ENCODE measurements around the gene PID1.

Gene PID1

DNA sequence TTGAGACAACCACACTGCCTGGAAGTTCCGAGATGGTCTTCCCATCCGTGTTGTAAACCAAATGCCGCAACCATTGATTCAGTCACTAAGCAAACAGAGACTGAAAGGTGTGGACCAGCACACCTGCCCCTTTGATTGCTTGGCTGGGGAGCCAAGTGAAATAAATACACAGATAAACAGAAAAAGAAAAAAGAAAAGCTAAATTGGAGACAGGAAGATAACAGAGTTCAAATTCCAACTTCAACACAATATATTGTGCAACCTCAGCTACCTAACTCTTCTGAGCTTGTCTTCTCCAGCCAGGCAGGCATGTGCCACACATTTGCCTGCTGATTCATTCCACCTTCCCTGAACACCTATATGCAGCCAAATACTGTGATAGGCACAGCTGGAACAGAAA lies 110.9 kb downstream of the PID1 start:
- Histone ChIP-seq H3K9me3 (ENCODE audit: control insufficient read depth in 2 of 2, low read length in 2 of 2) (no peaks in the 10 kb centered on the region), H3K27me3 (ENCODE audit: control insufficient read depth in 2 of 2, insufficient read depth in 2 of 2, low read length in 2 of 2) (no peaks in the 10 kb centered on the region), H3K36me3 (ENCODE audit: control insufficient read depth in 2 of 2, insufficient read depth in 2 of 2, low read length in 2 of 2) (no peaks in the 10 kb centered on the region), H3K27ac (ENCODE audit: low read depth in 2 of 2, low read length in 2 of 2) (peak overlapping the region; percentile 74 to 75), H3K4me3 (ENCODE audit: low read length in 2 of 2) (peak overlapping the region in 1 of 2 donors; percentile 17), H3K9ac (ENCODE audit: low read depth in 1 of 2, low read length in 2 of 2) (no peak overlapping the region), H3K4me1 (ENCODE audit: control insufficient read depth in 2 of 2, insufficient read depth in 2 of 2, low read length in 2 of 2) (peaks cover 10 to 57% of the 10 kb centered on the region in 2 donors)

DNA sequence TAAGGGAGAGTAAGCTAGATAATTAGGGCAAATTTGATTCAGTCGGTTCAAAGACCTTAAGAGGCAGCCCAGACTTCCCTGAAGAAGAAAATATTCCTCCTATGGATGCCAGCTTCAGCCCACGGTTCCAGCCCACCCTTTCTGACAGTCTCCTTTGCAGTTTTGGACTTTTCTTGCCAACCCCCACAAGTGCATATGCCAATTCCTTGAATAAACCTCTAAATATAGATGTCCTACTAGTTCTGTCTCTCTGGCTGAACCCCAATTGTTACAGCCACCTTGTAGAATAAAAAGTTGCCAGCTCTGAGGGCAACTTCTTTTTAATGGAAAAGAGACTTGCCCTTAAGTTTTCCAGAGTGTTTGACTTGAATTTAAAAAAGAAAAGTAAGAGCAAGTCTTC lies 111.7 kb downstream of the PID1 start:
- Histone ChIP-seq H3K9ac (ENCODE audit: low read depth in 1 of 2, low read length in 2 of 2) (no peak overlapping the region), H3K4me3 (ENCODE audit: low read length in 2 of 2) (no peak overlapping the region), H3K36me3 (ENCODE audit: control insufficient read depth in 2 of 2, insufficient read depth in 2 of 2, low read length in 2 of 2) (no peaks in the 10 kb centered on the region), H3K9me3 (ENCODE audit: control insufficient read depth in 2 of 2, low read length in 2 of 2) (no peaks in the 10 kb centered on the region), H3K27ac (ENCODE audit: low read depth in 2 of 2, low read length in 2 of 2) (peak overlapping the region; percentile 74 to 75), H3K4me1 (ENCODE audit: control insufficient read depth in 2 of 2, insufficient read depth in 2 of 2, low read length in 2 of 2) (peaks cover 10 to 55% of the 10 kb centered on the region in 2 donors), H3K27me3 (ENCODE audit: control insufficient read depth in 2 of 2, insufficient read depth in 2 of 2, low read length in 2 of 2) (no peaks in the 10 kb centered on the region)

- no peaks in the 10 kb centered on the region for H3K9me3 ChIP-seq (ENCODE audit: control insufficient read depth in 2 of 2, low read length in 2 of 2)
- peaks cover 16 to 51% of the 10 kb centered on the region in 2 donors for H3K4me1 ChIP-seq (ENCODE audit: control insufficient read depth in 2 of 2, insufficient read depth in 2 of 2, low read length in 2 of 2)
- H3K27ac ChIP-seq (ENCODE audit: low read depth in 2 of 2, low read length in 2 of 2): peak overlapping the region; percentile 40 to 75
- no peaks in the 10 kb centered on the region for H3K36me3 ChIP-seq (ENCODE audit: control insufficient read depth in 2 of 2, insufficient read depth in 2 of 2, low read length in 2 of 2)
- H3K9ac ChIP-seq (ENCODE audit: low read depth in 1 of 2, low read length in 2 of 2): no peak overlapping the region
- no peaks in the 10 kb centered on the region for H3K27me3 ChIP-seq (ENCODE audit: control insufficient read depth in 2 of 2, insufficient read depth in 2 of 2, low read length in 2 of 2)
- peak overlapping the region in 1 of 2 donors; percentile 21 for H3K4me3 ChIP-seq (ENCODE audit: low read length in 2 of 2)
Observed at GRCh38 chr2:229154381-229154780, 116.7 kb downstream of the PID1 start.

DNA sequence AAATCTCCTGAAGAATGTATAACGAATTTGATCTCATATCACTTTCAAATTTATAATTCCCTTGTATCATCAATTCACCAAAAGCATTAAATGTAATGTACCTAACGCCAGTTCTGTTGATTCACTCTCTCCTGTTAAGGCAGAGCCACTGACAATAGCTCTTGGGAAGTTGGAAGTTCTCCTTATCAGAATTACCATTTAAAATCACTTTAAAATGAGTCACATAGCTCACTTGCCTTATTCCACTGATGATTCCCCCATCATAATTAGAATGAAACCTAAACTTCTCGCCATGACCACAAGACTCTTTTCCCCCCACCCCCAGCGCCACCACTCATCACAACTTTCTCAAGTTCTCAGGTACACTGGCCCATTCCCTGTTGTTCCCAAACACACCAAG lies 117.1 kb downstream of the PID1 start:
- H3K27ac ChIP-seq (ENCODE audit: low read depth in 2 of 2, low read length in 2 of 2): peak overlapping the region; percentile 40 to 75
- peaks cover 14 to 47% of the 10 kb centered on the region in 2 donors for H3K4me1 ChIP-seq (ENCODE audit: control insufficient read depth in 2 of 2, insufficient read depth in 2 of 2, low read length in 2 of 2)
- no peak overlapping the region for H3K4me3 ChIP-seq (ENCODE audit: low read length in 2 of 2)
- H3K27me3 ChIP-seq (ENCODE audit: control insufficient read depth in 2 of 2, insufficient read depth in 2 of 2, low read length in 2 of 2): no peaks in the 10 kb centered on the region
- no peaks in the 10 kb centered on the region for H3K36me3 ChIP-seq (ENCODE audit: control insufficient read depth in 2 of 2, insufficient read depth in 2 of 2, low read length in 2 of 2)
- H3K9ac ChIP-seq (ENCODE audit: low read depth in 1 of 2, low read length in 2 of 2): no peak overlapping the region
- H3K9me3 ChIP-seq (ENCODE audit: control insufficient read depth in 2 of 2, low read length in 2 of 2): no peaks in the 10 kb centered on the region

GRCh38 chr2:229153267-229153666 lies 117.8 kb downstream of the PID1 start:
- Histone ChIP-seq H3K4me3 (ENCODE audit: low read length in 2 of 2) (no peak overlapping the region), H3K27ac (ENCODE audit: low read depth in 2 of 2, low read length in 2 of 2) (peak overlapping the region; percentile 45 to 75), H3K4me1 (ENCODE audit: control insufficient read depth in 2 of 2, insufficient read depth in 2 of 2, low read length in 2 of 2) (peaks cover 14 to 41% of the 10 kb centered on the region in 2 donors), H3K9ac (ENCODE audit: low read depth in 1 of 2, low read length in 2 of 2) (no peak overlapping the region), H3K27me3 (ENCODE audit: control insufficient read depth in 2 of 2, insufficient read depth in 2 of 2, low read length in 2 of 2) (no peaks in the 10 kb centered on the region), H3K9me3 (ENCODE audit: control insufficient read depth in 2 of 2, low read length in 2 of 2) (no peaks in the 10 kb centered on the region), H3K36me3 (ENCODE audit: control insufficient read depth in 2 of 2, insufficient read depth in 2 of 2, low read length in 2 of 2) (no peaks in the 10 kb centered on the region)

GRCh38 chr2:229152674-229153073 lies 118.4 kb downstream of the PID1 start:
- peaks cover 14 to 37% of the 10 kb centered on the region in 2 donors for H3K4me1 ChIP-seq (ENCODE audit: control insufficient read depth in 2 of 2, insufficient read depth in 2 of 2, low read length in 2 of 2)
- H3K27ac ChIP-seq (ENCODE audit: low read depth in 2 of 2, low read length in 2 of 2): peak overlapping the region; percentile 45 to 69
- no peaks in the 10 kb centered on the region for H3K9me3 ChIP-seq (ENCODE audit: control insufficient read depth in 2 of 2, low read length in 2 of 2)
- no peak overlapping the region for H3K9ac ChIP-seq (ENCODE audit: low read depth in 1 of 2, low read length in 2 of 2)
- no peak overlapping the region for H3K4me3 ChIP-seq (ENCODE audit: low read length in 2 of 2)
- H3K36me3 ChIP-seq (ENCODE audit: control insufficient read depth in 2 of 2, insufficient read depth in 2 of 2, low read length in 2 of 2): no peaks in the 10 kb centered on the region
- H3K27me3 ChIP-seq (ENCODE audit: control insufficient read depth in 2 of 2, insufficient read depth in 2 of 2, low read length in 2 of 2): no peaks in the 10 kb centered on the region

- no peak overlapping the region for H3K4me3 ChIP-seq (ENCODE audit: low read length in 2 of 2)
- H3K27me3 ChIP-seq (ENCODE audit: control insufficient read depth in 2 of 2, insufficient read depth in 2 of 2, low read length in 2 of 2): no peaks in the 10 kb centered on the region
- H3K36me3 ChIP-seq (ENCODE audit: control insufficient read depth in 2 of 2, insufficient read depth in 2 of 2, low read length in 2 of 2): no peaks in the 10 kb centered on the region
- H3K9ac ChIP-seq (ENCODE audit: low read depth in 1 of 2, low read length in 2 of 2): no peak overlapping the region
- H3K9me3 ChIP-seq (ENCODE audit: control insufficient read depth in 2 of 2, low read length in 2 of 2): no peaks in the 10 kb centered on the region
- no peak overlapping the region for H3K27ac ChIP-seq (ENCODE audit: low read depth in 2 of 2, low read length in 2 of 2)
- H3K4me1 ChIP-seq (ENCODE audit: control insufficient read depth in 2 of 2, insufficient read depth in 2 of 2, low read length in 2 of 2): peaks cover 14 to 33% of the 10 kb centered on the region in 2 donors
Observed at GRCh38 chr2:229150317-229150716, 120.8 kb downstream of the PID1 start.

DNA sequence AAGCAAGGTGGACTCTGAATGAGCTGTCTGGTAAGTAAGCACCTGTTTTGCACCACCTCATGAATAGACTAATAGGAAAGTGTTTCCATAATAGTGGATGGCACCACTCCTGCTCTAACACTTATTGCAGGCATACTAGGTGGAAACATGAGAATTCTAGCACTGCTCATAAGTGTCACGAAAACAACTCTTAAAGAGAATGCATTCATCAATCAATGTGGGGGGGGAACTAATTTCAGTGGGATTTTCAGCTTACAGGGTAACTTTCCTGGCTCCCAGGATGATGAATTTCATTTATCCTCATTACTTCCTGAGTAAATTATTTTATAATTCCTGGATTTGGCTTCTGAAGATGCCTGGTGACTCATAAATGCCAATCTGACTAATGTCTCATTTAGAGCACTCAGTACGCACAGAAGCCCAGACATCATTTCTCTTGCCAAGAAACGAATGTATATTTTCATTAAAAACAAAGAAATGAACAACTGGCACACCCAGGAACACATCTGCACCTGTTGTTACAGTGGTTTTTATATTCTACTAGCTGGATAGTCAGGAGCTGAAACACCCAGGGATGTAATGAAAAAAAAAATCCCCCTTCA lies 129.6 kb downstream of the PID1 start:
- H3K36me3 ChIP-seq (ENCODE audit: control insufficient read depth in 2 of 2, insufficient read depth in 2 of 2, low read length in 2 of 2): no peaks in the 10 kb centered on the region
- H3K9me3 ChIP-seq (ENCODE audit: control insufficient read depth in 2 of 2, low read length in 2 of 2): no peaks in the 10 kb centered on the region
- no peak overlapping the region for H3K4me3 ChIP-seq (ENCODE audit: low read length in 2 of 2)
- H3K27ac ChIP-seq (ENCODE audit: low read depth in 2 of 2, low read length in 2 of 2): no peak overlapping the region
- H3K27me3 ChIP-seq (ENCODE audit: control insufficient read depth in 2 of 2, insufficient read depth in 2 of 2, low read length in 2 of 2): no peaks in the 10 kb centered on the region
- no peak overlapping the region for H3K9ac ChIP-seq (ENCODE audit: low read depth in 1 of 2, low read length in 2 of 2)
- H3K4me1 ChIP-seq (ENCODE audit: control insufficient read depth in 2 of 2, insufficient read depth in 2 of 2, low read length in 2 of 2): peaks cover 0 to 3% of the 10 kb centered on the region in 2 donors

GRCh38 chr2:229137639-229138038 lies 133.4 kb downstream of the PID1 start:
- Histone ChIP-seq H3K9me3 (ENCODE audit: control insufficient read depth in 2 of 2, low read length in 2 of 2) (no peaks in the 10 kb centered on the region), H3K27me3 (ENCODE audit: control insufficient read depth in 2 of 2, insufficient read depth in 2 of 2, low read length in 2 of 2) (no peaks in the 10 kb centered on the region), H3K9ac (ENCODE audit: low read depth in 1 of 2, low read length in 2 of 2) (no peak overlapping the region), H3K4me3 (ENCODE audit: low read length in 2 of 2) (no peak overlapping the region), H3K36me3 (ENCODE audit: control insufficient read depth in 2 of 2, insufficient read depth in 2 of 2, low read length in 2 of 2) (no peaks in the 10 kb centered on the region), H3K27ac (ENCODE audit: low read depth in 2 of 2, low read length in 2 of 2) (no peak overlapping the region), H3K4me1 (ENCODE audit: control insufficient read depth in 2 of 2, insufficient read depth in 2 of 2, low read length in 2 of 2) (peaks cover 0 to 5% of the 10 kb centered on the region in 2 donors)

DNA sequence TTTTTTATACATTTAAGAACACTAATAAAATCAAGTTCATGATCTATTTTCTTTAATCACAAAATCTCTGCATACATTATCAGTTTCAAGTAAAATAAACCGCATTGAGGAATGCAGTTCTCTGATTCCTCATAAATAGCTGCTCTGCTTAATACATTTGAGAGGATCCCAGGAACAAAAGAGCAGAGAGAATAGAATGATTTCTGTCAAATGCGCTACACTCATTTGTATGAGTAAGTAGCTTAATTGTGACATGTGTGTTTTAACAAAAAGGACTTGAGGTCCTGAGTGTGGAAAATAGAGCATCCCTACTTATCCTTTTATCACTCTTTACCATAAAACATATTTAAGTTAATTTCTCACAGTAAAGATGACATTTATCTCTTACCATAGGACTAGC lies 134.0 kb downstream of the PID1 start:
- Histone ChIP-seq H3K9me3 (ENCODE audit: control insufficient read depth in 2 of 2, low read length in 2 of 2) (no peaks in the 10 kb centered on the region), H3K27me3 (ENCODE audit: control insufficient read depth in 2 of 2, insufficient read depth in 2 of 2, low read length in 2 of 2) (no peaks in the 10 kb centered on the region), H3K27ac (ENCODE audit: low read depth in 2 of 2, low read length in 2 of 2) (no peak overlapping the region), H3K36me3 (ENCODE audit: control insufficient read depth in 2 of 2, insufficient read depth in 2 of 2, low read length in 2 of 2) (no peaks in the 10 kb centered on the region), H3K4me3 (ENCODE audit: low read length in 2 of 2) (no peak overlapping the region), H3K4me1 (ENCODE audit: control insufficient read depth in 2 of 2, insufficient read depth in 2 of 2, low read length in 2 of 2) (peaks cover 0 to 5% of the 10 kb centered on the region in 2 donors), H3K9ac (ENCODE audit: low read depth in 1 of 2, low read length in 2 of 2) (no peak overlapping the region)
